ENCODE data around the gene HAUS7.

The HAUS7 gene

DNA sequence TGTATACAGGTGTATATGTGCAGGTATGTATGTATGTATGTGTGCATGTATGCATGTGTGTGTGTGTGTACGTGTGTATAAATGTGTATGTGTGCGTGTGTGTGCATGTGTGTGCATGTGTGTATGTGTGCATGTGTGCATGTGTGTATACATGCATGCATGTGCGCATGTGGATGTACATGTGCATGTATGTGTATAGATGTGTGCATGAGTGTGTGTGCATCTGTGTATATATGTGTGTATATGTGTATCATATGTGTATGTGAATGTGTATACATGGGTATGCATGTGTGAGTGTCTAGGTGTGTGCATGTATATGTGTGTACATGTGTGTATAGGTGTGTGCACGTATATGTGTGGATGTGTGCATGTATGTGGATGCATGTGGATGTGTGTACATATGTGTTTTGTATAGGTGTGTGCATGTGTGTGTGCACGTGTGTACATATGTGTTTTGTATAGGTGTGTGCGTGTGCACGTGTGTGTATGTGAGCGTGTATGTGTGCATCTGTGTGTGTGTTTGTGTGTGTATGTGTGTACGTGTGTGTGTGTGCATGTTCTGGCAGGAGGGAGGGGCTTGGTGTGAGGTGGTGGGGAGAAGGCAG is 30.4 kb upstream of the HAUS7 start:
- no peak for DNase-seq (ENCODE audit: extremely low spot score, insufficient read length, low read depth)
- FAIRE-seq, result no peak

DNA sequence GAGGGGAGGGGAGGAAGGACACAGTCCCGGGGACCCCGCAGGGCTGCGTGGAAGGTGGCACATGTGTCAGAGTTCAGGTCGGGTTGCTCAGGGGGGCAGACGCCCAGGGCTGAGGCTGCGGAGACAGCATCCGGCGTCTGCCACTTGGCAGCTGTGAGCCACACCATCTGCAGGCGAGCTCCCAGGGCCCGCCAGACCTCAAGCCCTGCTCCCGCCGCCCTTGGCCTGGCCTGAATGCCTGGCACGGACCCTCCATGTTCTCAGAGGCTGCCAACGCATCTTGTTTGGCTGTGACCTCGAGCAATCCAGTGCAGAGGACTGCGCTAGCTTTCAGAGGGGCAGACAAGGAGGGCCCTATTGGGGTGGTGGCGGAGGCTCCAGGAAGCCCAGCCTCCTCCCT is 29.5 kb upstream of the HAUS7 start:
- no peak for FAIRE-seq
- DNase-seq (ENCODE audit: extremely low spot score, insufficient read length, low read depth), result no peak

DNA sequence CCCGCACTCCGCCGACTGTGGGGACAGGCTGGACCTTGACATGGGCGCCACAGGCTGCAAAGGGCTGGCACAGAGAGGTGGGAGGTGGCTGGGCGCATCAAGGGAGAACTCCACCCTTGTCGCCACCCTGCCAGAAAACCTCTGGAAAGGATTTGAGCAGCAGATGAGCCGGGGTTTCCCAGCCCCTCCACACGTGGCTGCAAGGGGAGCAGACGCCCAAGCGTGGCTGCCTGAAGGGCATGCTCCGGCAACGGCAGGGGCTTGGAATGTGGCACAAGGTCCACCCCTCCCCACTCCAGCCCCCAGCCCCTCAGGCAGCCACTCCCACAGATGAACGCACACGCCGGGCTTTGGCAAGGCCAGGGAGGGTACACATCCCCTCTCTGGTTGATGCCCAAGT is 29.0 kb upstream of the HAUS7 start:
- DNase-seq (ENCODE audit: extremely low spot score, insufficient read length, low read depth) (no peak), FAIRE-seq (no peak)

DNA sequence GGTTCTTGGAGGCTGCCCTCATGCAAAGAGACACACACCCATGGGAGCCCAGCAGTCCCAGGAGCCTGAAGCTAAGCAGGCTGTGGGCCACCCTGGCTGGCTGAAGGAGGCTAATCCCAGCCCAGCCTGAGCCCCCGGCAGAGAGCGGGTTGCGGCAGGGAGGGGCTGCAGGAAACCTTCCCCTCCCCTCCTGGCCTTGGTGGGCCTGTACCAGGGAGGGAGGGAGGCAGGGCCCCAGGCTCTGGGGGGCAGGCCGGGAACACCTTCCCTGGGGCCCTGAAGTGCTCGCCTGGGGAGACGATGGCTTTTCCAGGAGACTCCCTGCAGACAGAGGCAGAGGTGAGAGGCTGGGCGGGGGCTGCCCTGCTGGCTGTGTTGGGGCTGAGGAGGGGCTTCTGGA is 28.1 kb upstream of the HAUS7 start:
- DNase-seq (ENCODE audit: extremely low spot score, insufficient read length, low read depth), result no peak
- no peak for FAIRE-seq

DNA sequence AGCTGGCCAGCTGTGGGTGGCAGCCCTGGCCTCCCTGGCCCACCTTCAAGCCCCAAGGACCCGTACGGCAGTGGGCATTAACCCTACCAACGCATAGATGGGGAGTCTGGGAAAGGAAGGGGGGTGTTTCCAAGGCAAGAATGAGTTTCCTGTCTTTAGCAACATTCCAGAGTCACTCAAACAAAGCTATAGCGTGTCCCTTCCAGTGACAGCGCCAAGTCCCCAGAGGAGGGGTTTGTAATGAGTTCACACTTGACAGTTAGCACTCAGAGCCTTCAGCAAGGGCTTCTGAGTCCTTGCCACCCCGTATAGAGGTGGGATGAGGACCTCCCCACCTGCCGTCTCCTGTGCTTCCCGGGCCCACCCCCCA is 26.2 kb upstream of the HAUS7 start:
- DNase-seq (ENCODE audit: extremely low spot score, insufficient read length, low read depth) (no peak), FAIRE-seq (no peak)

GRCh38 chrX:153495903-153496589 is 25.7 kb upstream of the HAUS7 start:
- DNase-seq (ENCODE audit: extremely low spot score, insufficient read length, low read depth), result no peak
- no peak for FAIRE-seq

DNA sequence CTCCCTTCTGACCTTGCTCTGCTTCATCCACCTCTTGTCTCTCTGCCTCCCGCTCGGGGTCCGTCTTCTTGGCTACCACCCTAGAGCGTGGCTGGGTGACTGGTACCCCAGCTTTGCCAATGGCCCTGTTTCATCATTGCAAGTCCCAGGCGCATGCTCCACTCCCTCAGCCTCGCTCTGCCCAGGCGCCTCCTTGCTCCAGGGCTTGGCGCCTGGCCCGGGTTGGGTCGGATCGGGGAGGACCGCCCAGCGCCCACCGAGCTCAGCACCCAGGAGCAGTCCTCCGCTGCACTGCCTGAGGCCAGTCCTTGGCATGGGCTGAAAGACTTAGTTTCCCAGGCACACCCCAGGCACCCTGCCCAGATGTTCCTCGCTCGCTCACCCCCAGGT is 25.0 kb upstream of the HAUS7 start:
- FAIRE-seq (no peak), DNase-seq (ENCODE audit: extremely low spot score, insufficient read length, low read depth) (no peak)

GRCh38 chrX:153494541-153495361 is 24.4 kb upstream of the HAUS7 start, which contains the start of gene BGN:
Gene BGN, plus strand, starts transcription at chrX:153494980. Its CDS starts 9,652 bp downstream, at chrX:153504632.
- no peak for DNase-seq (ENCODE audit: extremely low spot score, insufficient read length, low read depth)

GRCh38 chrX:153494061-153494460 is 23.7 kb upstream of the HAUS7 start:
- FAIRE-seq (no peak), DNase-seq (ENCODE audit: extremely low spot score, insufficient read length, low read depth) (no peak)

More at GRCh38 chrX:153494541-153495361, 24.4 kb upstream of the HAUS7 start, which contains the start of gene BGN:
- FAIRE-seq, result no peak

- DNase-seq (ENCODE audit: extremely low spot score, insufficient read length, low read depth) (no peak), FAIRE-seq (no peak)
Observed at GRCh38 chrX:153493085-153493484, 22.7 kb upstream of the HAUS7 start.

DNA sequence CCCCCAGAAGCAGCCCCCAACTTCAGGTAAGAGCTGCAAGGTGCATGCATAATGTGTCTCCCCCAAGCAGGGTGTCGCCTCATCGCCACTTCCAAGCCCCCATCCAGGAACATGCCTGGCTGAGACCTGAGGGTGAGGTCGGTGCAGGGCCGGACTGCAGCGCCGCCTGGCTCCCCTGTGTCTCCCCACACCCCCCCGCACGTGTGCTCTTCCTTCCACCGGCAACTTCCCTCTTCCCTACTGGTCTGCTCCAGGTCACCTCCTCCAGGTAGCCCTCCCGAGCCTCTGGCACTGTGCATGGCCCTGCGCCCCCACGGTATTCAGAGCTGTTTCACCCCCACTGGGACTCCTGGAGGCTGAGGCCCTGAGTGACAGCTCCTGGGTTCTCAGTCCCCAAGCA is 22.2 kb upstream of the HAUS7 start:
- FAIRE-seq, result no peak
- DNase-seq (ENCODE audit: extremely low spot score, insufficient read length, low read depth), result no peak

DNA sequence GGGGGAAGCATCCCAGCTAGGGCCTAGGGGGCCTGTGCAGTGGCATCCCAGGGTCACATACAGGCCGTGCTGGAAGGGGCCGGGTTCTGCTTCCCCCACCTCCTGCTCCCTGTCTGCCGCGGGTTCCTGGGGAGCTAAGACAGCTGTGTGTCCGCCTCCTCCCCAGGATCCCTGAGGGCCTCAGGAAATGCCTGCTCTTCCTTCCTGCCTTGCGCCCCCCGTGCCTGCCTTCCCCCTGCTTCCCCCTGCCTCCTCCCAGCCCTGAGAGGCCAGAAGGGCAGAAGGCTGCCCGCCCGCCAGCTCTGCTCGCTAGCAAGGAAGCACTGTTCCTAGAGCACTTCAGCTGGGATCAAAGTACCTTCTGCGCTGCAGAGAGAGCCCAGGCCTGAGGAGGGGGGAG is 21.5 kb upstream of the HAUS7 start:
- no peak for DNase-seq (ENCODE audit: extremely low spot score, insufficient read length, low read depth)
- no peak for FAIRE-seq

- DNase-seq (ENCODE audit: extremely low spot score, insufficient read length, low read depth) (no peak), FAIRE-seq (no peak)
Observed at GRCh38 chrX:153491351-153491914, 21.1 kb upstream of the HAUS7 start.

DNA sequence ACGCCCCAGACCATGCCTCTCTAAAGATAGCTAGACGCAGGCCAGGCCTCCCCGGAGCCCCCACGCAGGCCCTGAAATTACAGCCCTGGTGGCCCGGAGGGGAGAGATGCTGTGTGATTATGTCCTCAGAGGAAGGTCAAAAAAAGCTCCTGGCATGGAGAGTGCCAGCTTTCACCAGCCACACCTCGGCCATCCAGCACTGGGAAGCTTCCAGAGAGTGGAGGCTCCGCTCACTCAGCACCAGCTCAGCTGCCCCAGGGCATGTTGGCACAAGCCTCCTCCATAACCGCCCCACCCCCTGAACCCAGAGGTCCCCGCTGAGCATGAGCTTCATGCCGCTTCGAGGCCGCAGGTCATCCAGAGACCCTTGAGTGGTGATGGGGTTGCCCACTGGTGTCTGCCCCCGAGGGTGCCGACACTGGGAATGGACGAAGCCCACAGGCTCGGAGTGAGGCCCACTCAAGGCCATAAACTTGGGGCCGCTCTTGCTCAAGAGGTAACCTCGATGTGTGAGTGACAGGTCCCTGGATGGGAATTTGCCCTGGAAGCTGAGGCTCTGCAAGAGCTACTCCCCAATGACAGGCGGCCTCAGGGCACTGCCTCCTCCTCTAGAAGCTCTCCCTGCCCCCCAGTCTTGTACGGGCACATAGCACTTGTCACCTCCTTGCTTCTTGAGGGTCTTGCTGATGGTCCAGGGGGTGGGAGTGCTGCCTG is 20.0 kb upstream of the HAUS7 start:
- no peak for DNase-seq (ENCODE audit: extremely low spot score, insufficient read length, low read depth)
- FAIRE-seq, result no peak

- FAIRE-seq, result no peak
- no peak for DNase-seq (ENCODE audit: extremely low spot score, insufficient read length, low read depth)
Observed at GRCh38 chrX:153488231-153488914, 18.0 kb upstream of the HAUS7 start.

GRCh38 chrX:153487590-153488071 is 17.3 kb upstream of the HAUS7 start:
- DNase-seq (ENCODE audit: extremely low spot score, insufficient read length, low read depth), result no peak
- FAIRE-seq, result no peak

DNA sequence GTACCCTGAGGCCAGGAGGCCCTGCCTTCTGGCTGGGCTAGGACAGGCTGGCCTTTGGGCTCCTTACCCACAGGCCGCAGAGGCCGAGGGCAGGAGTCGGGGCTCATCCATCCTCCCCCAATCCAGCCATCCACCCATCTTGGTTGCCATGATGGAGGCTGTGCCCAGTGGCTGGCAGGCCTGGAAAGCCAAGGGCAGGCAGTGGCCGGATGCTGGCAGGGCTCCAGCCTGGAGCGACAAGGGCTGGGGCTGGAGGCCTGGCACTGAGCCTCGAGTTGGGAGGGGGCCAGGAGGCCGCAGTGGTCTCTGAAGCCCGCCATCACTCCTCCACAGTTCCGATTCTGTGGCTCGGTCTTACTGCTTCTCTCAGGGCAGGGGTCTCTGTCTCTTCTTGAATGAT is 15.8 kb upstream of the HAUS7 start:
- FAIRE-seq (no peak), DNase-seq (ENCODE audit: extremely low spot score, insufficient read length, low read depth) (no peak)

DNA sequence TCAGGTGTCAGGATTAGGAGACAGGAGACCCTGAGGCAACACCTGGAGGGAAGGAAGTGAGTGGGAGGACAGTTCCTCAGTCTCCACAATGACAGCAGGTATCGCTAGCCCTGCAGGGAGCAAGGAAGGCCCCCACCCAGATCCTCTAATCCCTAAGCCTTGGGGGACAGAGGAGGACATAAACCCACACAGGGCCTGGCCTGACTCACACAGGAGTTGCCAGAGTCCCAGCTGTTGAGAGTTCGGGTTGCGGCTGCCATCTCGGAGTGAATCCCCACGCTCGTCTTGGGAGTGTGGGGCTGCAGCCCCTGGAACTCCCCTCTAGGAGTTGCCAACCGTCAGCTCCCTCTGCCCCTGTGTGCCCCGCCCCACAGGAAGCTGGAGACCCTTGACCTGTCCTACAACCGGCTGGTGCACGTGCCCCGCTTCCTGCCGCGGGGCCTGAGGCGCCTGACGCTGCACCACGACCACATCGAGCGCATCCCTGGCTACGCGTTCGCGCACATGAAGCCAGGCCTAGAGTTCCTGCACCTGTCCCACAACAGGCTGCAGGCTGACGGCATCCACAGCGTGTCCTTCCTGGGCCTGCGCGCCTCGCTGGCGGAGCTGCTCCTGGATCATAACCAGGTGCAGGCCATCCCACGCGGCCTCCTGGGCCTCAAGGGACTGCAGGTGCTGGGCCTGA is 15.2 kb upstream of the HAUS7 start:
- FAIRE-seq, result no peak
- no peak for DNase-seq (ENCODE audit: extremely low spot score, insufficient read length, low read depth)
